Kidney capillary endothelial cell (primary cell): Measurements from ENCODE around the gene SLC38A1.
"Not testable (repeated sequence)": the region's sequence is repeated elsewhere in the genome, so short reads cannot be mapped to it uniquely, and the experiment has no call there.

ENCODE experiments used
- DNase-seq: peaks from one replicate; pipeline ENCODE4 v3.0.0-alpha.2; 2018; ENCODE audit warnings: low spot score

Gene SLC38A1

DNA sequence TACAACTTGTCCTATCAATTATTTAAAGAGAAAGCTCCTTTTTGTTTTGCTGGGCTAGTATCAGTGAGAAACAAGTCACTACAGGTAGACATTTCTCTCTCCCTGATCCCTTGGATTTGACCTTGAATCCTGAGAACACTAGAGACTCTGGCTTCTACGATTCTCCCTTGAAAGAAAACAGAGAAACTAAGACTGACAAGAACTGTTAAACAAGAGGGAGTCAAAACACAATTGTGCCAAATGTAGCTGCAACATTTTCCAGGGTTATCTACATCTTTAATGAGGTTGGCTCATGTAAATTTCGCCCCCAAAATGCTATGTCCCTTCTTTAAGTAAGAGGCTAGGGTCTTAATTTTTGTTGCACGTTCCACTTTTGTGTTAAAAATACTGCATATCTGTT lies 62.4 kb downstream of the SLC38A1 start:
- DNase-seq, result no peak

GRCh38 chr12:46205294-46205693 lies 63.5 kb downstream of the SLC38A1 start:
- DNase-seq, result no peak

DNA sequence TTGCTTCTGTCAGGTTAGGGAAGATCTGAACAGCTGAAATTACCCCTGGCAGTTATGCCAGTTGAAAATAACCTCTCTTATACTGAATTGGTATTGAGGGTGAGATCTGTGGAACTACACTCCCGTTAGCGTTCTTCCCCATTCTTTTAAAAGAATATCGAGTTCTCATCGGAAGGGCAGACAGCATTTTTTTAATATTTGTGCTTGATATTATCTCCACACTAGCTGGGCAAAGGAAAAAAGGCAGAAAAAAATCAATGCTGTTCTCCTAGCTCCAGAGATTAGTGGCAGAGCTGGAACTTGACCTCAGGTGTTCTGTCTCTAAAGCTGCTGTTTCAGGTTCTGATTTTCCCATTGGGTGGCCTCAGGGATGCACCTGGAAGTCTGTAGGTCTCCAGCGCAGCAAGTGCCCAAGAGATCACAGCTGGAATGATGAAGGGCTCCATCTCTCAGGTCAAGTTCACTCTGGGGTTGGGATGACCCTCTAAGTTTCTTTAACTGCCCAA lies 67.5 kb downstream of the SLC38A1 start:
- no peak for DNase-seq

- DNase-seq, result no peak
Measured at GRCh38 chr12:46200551-46200950, 68.3 kb downstream of the SLC38A1 start.

DNA sequence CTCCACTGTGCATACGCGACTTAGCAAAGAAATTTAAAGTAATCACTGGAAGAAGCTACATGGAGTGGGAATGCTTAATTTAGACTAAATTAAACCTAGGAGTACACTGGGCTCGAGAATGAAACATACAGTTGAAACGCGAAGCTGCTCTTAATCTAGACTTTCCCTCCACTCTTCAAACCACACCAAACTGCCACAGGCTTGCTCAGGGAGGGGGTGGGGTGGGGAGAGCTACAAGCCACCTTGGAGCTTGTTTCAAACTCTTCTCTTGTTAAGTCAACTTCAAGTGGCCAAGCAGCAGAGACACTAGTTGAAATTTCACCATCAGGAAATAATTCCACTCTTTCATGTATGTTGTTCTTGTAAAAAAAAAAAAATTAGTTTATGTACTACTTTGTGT lies 69.9 kb downstream of the SLC38A1 start:
- DNase-seq, result no peak

DNA sequence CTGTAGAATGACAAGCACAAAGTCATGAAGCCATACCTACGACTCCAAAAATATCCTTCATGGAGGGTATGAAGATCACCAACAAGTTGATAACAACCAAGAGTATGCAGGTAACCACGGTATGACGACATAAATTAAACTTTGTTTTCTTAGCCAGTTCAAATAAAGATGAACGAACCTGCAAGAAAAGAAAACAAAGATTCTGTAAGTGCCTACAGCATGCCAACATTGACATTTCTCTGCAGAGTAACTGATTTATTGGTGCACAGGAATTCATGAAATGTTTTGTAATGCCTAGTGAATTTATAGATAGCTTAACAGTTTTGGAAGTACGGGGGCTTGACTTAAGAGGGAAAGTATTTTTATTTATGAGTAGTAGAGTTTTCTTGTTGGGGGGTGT lies 71.0 kb downstream of the SLC38A1 start:
- DNase-seq, result no peak

GRCh38 chr12:46190533-46190932 lies 78.3 kb downstream of the SLC38A1 start:
- DNase-seq, result not testable (repeated sequence)

DNA sequence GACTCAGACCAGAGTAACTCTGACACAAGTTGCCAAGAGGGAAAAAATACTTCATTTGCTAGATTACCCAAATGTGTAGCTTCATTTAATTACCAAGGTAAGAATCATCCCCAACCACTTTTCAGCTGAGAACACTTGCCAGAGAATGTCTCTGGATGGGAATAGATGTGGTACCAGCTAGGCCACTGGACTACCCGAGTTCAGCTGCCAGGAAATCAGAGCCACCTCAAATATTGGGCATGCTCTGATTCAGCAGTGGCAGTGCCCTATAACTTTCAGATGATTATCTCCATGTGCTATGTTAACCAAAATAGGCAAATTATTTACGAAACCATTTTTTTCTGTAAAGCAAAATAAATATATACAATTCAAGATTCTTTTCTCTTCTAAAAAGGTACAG lies 80.7 kb downstream of the SLC38A1 start:
- no peak for DNase-seq

DNA sequence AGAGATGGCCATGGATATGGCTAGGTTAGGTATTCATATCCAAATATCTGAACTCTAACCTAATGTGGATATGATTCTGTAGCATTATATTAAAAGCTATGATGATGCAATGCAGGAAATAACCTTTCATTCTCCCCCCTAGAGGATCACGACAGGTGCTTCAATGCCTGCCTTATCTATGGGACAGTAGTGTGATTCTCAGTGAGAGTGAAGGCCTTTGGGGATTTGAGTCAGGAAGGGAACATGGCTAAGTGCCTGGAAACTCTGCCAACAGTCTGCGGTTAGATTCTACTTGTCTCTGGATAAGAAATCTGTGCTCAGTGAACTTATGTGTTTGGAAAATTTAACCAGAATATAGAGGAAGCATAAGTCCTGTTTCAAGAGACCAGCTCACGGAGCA lies 81.8 kb downstream of the SLC38A1 start:
- no peak for DNase-seq

DNA sequence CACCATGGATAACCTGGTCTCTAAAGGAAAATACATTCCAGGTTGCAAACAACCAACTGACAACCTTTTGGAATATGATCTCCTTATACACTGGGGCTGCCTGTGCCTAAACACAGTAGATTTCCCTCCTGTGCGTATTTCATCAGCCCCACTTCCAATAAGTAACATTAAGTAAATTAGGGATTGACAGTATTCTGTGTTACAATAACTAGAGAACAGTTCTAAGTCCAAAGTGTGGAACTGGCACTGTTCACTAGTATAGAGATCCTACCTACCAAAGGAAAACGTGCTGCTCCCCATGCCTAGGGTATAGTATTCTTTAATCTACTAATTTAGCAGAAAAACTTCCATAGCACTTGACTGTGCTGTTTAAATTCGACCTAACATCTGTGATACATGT lies 82.8 kb downstream of the SLC38A1 start:
- DNase-seq, result no peak

- no peak for DNase-seq
Measured at GRCh38 chr12:46185686-46186085, 83.2 kb downstream of the SLC38A1 start.

GRCh38 chr12:46184798-46185595 lies 83.8 kb downstream of the SLC38A1 start:
- DNase-seq, result no peak

GRCh38 chr12:46183112-46183511 lies 85.7 kb downstream of the SLC38A1 start:
- DNase-seq, result no peak

DNA sequence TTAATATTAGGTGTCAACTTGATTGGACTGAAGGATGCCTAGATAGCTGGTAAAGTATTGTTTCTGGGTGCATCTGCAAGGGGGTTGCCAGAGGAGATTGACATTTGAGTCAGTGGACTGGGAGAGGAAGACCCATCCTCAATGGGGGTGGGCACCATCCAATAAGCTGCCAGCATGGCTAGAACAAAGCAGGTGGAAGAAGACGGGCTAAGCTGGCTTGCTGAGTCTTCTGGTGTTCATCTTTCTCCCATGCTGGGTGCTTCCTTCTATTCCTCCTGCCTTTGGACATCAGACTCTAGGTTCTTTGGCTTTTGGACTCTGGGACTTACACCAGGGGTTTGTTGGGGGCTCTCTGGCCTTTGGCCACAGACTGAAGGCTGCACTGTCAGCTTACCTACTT lies 87.4 kb downstream of the SLC38A1 start:
- no peak for DNase-seq

DNA sequence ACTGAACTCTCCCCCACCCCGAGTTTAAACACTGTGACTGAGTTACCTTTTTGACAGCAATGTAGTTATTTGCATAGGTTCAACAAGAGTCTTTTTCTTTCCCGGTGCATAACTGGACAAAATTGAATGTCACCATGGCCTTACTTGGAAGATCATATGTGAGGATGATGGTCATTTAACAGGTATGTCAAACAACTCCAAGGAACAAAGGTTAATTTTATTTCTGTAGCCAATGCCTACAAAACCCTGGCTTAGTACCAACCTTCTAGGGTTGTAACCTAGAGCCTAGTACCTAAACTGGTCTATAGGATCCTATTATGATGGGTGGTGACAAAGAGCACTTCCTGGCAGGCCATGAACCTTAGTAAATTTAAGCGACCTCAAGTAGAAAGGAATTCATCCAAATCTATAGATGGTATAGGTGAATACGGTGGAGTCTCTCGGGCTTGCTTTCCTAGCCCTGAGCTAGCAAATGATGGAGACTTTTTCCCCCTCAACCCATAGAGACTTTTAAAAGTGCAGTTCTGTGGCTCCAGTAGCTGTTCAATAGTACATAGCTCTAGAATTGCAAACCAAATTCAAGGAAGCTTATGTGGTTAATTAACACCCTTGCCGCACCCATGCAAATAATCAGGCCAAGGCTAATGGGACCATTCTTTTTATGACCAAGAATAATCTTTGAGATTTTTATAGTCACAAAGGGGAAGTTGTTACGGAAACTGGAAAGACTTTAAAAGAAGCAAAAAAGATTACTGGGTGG lies 89.0 kb downstream of the SLC38A1 start:
- no peak for DNase-seq

- DNase-seq, result no peak
Measured at GRCh38 chr12:46177837-46178608, 90.8 kb downstream of the SLC38A1 start.

DNA sequence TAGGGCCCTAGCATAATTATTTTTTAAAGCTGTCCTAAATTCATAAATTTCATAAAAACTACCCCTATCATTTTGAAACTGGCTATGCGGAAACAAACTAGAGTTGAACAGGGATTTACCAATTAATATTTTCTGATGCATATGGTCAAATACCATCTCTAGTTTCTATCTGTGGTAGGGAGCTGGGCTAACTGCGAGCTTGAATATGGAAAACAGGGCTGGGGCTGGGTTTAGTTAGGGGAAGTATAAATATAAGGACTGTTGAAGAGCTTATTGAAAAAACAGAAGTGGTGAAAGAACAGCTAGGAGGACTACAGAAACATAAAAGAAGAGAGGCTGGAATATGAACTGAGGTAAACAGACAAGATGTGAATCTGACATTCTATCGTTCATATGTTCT lies 91.8 kb downstream of the SLC38A1 start:
- no peak for DNase-seq

- DNase-seq, result no peak
Measured at GRCh38 chr12:46174919-46175318, 93.9 kb downstream of the SLC38A1 start.

DNA sequence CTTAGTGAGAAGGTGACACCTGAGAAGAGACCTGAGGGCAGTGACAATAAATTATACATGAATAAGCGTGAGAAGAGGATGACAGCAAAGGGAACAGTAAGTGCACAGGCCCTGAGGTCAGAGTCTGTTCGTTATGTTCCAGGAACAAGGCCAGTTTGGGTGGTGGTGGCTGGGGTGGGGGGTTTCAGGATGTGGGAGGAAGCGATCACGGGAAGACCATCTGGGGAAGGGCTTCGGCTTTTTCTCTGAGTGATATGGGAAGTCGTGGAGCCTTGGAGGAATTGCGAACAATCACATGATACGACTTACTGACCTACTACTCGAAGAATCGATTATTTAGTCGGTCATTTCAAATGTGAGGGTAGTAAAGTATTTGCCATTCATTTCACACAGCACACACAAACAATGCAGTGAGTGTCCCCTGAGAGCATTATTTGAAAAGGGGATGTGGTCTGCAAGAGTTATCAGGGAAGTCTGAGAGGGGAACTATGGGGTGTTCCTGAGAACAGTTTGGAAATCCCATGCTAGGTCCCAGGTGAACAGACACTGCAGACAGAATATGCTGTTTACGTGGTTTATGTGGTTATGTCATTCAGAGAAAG lies 94.7 kb downstream of the SLC38A1 start:
- no peak for DNase-seq

DNA sequence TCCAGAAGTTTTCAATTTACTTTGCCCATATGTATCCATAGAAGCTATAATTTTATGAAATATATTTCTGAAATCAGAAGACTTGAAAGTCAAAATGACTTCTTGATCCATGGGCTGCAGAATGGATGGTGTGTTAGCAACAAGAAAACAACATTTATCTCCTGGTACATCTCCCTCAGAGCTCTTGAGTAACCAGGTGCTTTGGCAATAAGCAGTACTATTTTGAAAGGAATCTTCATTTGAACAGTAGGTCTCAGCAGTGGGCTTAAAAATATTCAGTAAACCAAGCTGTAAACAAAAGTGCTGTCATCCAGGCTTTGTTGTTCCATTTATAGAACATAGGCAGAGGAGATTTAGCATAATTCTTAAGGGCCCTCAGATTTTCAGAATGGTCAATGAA lies 100.4 kb downstream of the SLC38A1 start:
- no peak for DNase-seq

DNA sequence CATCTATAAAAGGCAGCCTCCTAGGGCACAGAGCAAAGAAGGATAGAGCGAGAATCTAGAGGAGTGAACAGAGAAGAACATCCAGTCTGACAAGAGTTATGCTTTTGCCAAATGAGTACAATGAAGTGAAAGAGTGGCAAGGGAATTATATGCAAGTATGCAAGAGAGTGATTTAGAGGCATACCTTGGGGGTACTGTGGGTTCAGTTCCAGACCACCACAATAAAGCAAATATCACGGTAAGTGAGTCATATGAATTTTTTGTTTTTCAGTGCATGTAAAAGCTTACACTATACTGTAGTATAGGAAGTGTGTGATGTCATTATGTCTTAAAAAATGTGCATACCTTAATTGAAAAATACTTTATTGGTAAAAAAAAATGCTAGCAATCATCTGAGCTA lies 101.4 kb downstream of the SLC38A1 start:
- no peak for DNase-seq

GRCh38 chr12:46165191-46165590 lies 103.7 kb downstream of the SLC38A1 start:
- DNase-seq, result no peak
